ENCODE results near the gene ABCC12.

DNA sequence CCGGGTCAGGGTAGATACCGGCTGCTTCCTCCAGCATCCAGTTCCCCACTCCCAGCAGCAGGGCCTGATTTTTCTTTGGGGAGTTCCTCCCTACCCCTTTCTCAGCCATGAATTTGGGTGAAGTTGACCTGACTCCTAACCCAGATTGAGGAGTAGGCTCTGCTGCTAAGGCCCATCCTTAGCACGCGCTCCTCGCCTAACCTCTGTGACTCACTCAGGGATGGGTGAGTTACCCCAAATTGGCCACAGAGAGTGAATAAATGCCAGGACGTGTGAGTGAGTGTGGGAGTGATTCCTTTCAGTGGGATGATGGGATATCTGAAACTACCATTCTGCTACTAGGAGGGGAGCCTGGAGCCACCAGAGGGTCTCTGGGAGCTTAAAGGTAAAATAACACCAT is 28.9 kb upstream of the ABCC12 start:
- no peak for TF ChIP-seq POLR2AphosphoS5 (IDR thresholded peaks at IDR 0.05)
- TF ChIP-seq POLR2A (IDR thresholded peaks at IDR 0.05), result no peak

All from prostate gland (tissue), 1 donor.